ENCODE data around the gene SLC6A6.

GRCh38 chr3:14416453-14416852 lies 14.0 kb downstream of the SLC6A6 start:
- TF ChIP-seq CTCF (IDR thresholded peaks at IDR 0.05; ENCODE audit: insufficient read depth, low read length, poor library complexity, severe bottlenecking), result no peak
- TF ChIP-seq EZH2phosphoT487 (conservative IDR thresholded peaks at IDR 0.05; ENCODE audit: low read length), result no peak

All from SU-DHL-6 (cell line).